HuH-7 (cell line): ENCODE measurements around the gene SLC38A11.
"Not testable (repeated sequence)": the region's sequence is repeated elsewhere in the genome, so short reads cannot be mapped to it uniquely, and the experiment has no call there.

Experiments used
- DNase-seq: peaks from one replicate; pipeline ENCODE4 v3.0.0; 2011; ENCODE audit warnings: low spot score

Gene SLC38A11, protein sequence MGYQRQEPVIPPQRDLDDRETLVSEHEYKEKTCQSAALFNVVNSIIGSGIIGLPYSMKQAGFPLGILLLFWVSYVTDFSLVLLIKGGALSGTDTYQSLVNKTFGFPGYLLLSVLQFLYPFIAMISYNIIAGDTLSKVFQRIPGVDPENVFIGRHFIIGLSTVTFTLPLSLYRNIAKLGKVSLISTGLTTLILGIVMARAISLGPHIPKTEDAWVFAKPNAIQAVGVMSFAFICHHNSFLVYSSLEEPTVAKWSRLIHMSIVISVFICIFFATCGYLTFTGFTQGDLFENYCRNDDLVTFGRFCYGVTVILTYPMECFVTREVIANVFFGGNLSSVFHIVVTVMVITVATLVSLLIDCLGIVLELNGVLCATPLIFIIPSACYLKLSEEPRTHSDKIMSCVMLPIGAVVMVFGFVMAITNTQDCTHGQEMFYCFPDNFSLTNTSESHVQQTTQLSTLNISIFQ

DNA sequence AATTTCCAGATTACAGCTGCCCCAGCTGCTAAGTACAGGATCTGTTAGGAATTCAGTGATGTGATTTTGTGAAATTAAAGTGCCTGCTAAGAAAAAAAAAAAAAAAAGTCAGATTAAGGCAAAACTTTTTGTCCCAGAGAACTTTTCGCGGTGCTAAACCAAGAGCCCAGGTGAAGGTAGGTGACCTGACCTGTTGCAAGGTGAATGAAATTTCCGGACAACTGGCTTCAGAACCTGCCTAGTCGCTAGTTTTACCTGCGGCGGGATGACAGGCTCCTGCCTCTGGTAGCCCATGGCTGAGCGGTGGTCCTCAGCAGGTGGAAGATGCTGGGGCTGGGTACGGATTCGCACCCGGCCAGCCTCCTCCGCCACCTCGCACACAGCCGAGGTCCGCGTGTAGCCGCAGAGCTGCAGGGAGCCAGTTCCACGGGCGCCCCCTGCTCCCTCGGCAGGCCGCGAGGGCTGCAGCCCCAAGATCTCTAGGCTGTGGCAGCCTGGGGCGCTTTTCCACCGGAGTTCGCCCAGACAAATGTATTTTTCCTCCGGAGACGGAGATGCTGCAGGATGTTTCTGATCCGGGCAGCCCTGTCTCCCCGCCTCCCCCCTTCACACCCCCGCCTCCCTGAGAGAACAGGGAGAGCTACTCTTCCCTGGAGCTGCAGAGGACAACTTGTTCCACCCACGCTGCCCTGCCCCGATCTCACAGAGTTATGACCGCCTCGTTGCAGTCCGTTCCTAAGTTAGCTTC is at the start of gene SLC38A11:
TSS of gene SLC38A11 (minus strand) at position 572 of the 748 bp plus-strand sequence. CDS start at position 294, 278 bp downstream.
- DNase-seq, result no peak

DNA sequence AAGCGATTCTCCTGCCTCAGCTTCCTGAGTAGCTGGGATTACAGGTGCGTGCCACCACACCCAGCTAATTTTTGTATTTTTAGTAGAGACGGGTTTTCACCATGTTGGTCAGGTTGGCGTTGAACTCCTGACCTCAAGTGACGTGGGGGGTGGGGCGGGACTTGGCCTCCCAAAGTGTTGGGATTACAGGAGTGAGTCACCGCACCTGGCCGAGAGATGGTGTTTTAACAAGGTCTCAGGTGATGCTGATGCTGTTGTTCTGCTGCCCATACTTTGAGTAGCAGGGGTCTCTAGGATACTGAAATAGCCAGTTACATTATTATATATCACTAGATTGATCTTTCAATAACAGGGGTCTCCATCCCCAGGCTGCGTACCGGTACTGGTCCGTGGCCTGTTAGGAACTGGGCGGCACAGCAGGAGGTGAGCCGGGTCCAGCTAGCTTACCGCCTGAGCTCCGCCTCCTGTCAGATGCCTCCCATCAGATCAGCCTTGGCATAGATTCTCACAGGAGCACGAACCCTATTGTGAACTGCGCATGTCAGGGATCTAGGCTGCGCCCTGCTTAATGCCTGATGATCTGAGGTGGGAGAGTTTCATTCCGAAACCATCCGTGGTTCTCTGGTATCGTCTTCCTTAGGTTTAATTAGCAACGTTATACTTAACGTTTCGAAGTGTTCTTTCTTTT is 48.3 kb upstream of the SLC38A11 start:
- DNase-seq, result no peak

DNA sequence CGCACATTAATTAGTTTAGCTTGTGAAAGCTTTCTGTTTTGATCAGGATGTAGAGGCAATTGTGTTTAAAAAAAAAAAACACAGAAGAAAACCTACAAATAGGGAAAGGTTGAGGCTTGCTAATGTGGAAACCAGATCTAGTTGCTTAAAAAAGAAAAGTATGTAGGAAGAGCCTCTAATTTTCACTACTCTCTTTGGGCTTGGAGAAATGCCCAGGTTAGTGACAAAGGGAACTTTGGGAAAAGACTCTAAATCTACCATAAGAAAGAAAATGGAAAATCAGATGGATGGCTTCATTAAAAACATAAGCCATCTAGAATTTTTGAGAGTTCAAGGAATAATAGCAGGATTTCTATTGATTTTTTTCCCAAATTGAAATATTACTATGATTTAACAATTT is 47.3 kb upstream of the SLC38A11 start:
- no peak for DNase-seq

DNA sequence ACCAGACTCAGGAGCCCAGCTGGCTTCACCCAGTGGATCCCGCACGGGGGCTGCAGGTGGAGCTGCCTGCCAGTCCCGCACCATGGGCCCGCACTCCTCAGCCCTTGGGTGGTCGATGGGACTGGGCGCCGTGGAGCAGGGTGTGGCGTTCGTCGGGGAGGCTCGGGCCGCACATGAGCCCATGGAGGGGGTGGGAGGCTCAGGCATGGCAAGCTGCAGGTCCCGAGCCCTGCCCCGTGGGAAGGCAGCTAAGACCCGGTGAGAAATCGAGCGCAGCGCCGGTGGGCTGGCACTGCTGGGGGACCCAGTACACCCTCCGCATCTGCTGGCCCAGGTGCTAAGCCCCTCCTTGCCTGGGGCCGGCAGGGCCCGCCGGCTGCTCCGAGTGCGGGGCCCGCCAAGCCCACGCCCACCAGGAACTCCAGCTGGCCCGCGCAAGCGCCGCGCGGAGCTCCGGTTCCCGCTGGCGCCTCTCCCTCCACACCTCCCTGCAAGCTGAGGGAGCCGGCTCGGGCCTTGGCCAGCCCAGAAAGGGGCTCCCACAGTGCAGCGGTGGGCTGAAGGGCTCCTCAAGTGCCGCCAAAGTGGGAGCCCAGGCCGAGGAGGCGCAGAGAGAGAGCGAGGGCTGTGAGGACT is 39.5 kb upstream of the SLC38A11 start:
- not testable (repeated sequence) for DNase-seq

DNA sequence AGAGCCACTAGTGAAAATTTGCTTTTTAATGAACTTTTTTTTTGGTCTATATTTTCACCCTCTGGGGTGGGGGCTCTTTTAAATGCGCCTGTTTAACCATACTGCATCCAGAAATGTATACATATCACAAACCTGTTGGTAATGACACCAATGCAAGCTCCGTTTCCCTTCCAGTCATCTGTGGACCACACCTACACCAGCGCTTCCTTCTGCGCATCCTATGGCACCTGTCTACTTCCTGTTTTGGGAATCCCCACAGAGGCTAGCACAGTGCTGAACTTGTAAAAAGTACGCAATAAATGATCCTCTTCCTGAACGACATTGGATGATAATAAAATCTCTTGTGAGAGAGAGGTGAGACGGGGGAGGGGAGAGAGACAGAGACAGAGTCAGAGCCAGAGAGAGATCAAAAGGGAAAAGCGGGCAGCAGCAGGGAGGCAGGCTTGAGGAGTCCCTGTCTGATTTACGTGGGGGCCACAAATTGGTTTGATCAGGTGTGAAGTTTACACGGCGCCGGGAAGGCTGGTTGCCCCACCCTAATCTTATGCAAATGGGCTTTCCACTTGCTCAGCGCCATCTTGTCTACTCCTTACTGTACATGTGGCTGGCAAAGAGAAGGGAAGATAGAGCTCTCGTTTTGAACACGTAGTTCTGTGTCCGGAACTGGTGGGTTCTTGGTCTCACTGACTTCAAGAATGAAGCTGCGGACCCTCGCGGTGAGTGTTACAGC is 38.1 kb upstream of the SLC38A11 start:
- DNase-seq, result no peak

DNA sequence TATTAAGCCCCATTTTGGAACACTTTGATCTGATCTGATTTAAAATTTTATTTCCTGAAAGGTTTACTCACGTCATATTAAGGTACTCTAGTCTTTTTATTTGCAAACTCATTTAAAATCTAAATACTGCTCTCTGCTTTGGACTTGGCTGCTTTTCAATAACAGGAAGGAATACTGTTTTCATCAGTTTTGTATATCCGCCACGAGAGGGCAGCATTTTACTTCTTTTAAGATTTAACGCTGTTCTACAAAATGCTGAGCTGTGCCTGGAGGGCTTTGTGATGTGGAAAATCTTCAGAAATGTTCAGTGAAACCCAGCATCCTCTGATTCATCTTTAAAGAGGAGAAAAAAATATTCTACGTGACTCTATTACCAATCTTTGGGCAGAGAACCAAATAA is 37.5 kb upstream of the SLC38A11 start:
- DNase-seq, result peak; percentile 37

DNA sequence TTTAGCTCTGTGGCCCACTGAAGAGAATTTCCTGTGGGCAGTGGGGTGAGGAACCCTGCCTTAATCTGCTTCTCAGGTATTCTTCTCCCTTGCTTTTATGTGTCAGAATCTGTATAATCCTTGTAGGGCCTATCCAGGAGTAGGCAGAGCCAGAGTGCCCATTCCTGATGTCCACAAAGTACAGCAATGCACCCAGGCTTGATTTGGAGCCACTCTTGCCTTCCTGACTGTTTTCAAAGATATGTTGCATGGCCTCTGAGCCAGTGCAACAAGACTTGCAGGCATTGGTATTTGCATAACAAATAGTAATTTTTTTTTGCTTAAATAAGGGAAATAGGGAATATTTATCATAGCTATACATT is 36.7 kb upstream of the SLC38A11 start:
- DNase-seq, result not testable (repeated sequence)

DNA sequence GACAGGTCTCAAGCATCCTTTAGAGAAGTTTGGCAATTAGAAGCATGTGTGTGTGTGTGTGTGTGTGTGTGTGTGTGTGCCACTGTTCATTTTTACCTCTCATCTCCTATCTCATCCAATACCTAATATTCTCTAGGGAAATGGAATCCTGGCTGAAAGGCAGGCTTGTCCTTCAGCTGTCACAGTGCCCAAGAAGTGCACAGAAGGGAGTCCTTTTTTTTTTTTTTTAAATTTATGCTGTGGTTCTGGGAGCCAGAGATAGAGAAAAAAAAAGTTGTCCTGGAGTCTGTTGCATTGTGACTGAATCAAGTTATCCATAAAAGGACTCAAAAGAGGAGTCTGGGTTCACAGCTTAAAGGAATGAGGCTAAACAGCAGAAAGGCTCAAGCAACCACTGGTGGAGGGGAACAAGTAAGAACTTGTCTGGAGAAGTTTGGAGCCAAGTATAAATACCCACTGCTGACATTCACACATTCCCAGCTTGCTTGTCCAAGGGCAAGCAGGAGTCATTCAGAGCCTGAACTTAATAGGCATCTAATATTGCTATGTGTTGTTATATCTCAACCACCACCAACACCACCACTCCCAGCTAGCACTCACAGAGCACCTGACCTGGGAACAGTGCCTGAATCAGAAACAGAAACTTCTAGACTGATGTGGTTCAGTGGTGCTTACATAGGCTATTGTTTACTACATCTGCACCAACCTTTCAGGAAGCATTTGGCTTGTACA is 36.2 kb upstream of the SLC38A11 start:
- DNase-seq, result not testable (repeated sequence)

DNA sequence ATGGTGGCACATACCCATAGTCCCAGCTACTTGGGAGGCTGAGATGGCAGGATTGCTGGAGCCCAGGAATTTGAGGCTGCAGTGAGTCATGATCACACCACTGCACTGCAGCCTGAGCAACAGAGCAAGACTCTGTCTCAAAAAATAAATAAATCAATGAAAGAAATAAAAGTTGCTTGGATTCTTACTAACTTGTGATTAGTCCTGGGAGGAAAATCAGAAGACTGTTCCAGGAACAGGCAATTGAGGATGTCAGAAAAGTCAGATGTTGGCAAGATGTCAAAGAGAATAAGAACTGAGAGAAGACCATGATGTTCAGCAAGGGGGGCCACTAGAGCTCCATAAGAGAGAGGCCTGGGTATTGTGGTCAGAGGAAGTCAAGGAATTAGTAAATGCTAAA is 35.6 kb upstream of the SLC38A11 start:
- DNase-seq, result not testable (repeated sequence)

DNA sequence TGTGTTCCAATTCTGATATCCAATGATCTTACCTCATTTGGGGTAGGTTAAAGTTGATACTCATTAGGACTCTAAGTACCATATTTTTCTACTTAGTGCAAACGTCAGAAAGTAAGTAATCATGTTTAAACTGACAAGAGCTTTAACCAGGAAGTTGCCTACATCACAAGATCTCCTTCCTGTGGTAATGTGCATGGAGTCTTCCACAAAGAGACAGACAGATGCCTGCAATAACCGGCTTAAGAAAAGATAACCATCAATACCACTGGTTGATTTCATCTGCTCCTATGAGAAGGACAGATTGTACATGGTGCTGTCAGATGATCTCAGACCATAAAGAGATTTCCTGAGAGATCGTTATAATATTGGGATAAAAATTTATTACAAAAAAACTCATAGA is 33.5 kb upstream of the SLC38A11 start:
- DNase-seq, result not testable (repeated sequence)

DNA sequence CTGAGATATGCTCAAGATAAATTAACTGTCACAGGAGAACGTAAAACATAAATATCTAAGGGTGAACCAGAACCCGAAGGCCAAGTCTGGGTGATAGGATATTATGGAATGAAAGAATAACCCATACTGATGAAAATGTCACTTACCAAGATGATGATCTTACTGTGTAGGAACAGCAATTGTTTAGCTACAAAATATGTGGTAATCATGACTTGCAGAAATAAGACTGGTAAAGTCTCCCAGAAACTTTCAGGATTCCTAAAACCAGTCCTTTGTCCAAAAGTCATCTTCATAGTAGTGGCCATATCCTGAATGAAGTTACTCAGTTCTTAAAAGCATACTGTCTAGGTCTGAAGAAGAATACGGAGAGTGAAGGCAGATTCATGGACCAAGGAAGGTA is 30.7 kb upstream of the SLC38A11 start:
- not testable (repeated sequence) for DNase-seq

DNA sequence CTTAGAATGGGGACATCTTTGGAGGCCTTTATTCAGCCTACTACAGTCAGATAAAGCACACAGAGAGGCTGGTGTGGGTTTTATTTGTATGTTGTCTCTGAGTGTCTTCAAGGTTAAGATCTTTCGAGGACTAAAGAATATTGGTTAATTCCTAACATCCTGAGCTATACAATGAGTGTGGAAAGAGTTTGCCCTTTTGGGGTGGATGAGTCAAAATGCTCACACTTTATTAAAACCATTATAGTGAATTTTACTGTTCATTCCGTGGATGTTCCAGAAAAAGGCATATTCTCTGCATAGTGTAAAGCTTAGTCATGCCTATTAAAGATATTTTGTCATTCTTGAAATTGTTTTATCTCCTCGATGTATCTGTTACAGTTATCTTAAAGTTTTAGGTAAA is 29.1 kb upstream of the SLC38A11 start:
- DNase-seq, result no peak

DNA sequence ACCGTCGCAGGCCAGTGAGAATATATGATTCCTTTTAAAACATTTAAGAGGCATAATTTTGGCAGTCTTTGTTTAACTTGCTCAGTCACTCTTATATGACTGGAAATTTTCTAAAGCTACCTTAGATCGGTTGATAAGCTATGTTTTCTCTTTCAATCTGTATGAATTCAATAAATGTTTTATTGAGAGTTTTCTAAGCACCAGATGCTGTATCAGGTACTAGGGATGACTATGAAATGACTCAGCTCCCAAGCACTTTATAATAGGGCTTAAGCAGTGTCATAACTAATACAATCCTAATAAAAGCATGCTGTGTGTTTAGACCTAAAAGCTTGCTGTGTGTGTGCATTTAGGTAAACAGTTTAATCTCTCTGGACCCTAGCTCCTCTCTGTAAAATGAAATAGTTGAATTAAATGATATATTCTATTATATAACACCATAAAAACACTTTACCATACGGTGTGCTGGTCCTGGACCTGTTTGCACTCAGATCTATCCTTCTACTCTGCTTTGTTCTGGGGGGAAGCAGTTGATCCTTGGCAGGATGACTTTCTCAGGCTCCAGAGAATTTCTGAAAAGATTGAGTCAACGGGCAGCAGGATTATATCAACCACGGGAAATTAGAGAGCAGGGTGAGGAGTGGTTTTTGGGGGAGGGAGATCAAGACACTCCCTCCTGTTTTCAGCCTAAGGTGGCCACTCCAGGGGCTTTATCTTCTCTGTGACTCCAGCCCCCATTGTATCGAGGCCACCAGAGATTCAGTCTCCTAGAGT is 26.1 kb upstream of the SLC38A11 start:
- DNase-seq, result no peak

DNA sequence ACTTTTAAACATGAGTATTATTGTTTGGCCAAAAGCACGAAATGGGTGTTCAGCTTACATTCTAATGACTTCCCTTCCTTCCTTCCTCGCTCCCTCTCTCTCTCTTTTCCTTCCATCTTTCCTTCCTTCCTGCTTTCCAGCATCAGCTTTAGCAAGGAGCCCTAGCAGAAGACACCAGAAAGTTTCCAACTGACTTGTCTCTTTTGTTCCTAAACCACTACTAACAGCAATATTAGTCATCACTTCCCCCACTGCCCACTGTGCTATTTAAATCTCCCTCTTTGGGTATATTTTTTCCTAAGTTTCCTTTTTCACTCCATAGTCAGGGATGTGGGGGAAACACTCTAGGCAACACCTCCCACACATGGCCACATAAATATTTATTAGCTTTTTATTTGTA is 25.4 kb upstream of the SLC38A11 start:
- not testable (repeated sequence) for DNase-seq

DNA sequence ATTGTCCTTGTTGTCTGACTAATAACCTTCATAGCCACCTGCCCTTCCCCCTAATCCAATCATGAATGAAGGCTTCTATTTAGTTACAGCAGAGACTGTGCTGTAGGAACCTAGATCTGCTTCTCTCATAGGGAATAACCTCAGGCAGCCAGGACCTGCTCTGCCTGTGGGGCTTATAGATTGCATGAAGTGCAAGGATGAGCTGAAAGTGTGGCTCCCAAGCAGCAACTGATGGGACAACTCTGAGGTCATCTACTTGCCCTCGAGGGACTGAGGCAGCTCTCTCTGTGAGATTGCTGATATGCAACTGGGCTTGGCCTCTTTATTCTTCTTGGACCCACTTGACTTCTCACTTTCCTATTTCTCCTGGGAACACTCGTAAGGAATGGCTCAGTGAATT is 23.8 kb upstream of the SLC38A11 start:
- no peak for DNase-seq

DNA sequence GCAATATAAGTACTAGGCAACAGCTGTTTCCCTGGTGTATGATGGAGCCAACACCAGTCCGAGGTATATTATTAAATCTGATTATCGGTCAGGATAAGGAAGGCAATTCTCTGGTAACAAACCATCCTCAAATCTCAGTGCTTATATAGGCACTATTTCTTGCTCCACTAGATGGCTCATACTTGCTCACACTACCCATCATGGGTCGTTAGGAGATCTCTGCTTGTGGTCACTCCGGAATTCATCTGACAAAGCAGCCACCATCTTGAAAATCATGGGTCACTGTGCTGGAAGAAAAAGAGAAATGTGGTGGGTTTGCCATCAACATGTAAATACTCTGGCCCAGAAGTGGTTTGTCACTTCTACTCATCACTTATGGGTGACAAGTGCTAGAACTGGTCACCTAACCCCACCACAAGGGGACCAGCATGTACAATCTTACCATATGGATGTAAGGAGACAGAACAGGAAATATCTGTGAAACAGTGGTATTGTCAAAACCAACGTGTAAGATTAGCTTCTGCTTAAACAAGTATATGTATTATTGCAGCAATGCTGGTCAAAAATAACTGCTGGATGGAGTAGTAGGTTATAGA is 21.6 kb upstream of the SLC38A11 start:
- not testable (repeated sequence) for DNase-seq

DNA sequence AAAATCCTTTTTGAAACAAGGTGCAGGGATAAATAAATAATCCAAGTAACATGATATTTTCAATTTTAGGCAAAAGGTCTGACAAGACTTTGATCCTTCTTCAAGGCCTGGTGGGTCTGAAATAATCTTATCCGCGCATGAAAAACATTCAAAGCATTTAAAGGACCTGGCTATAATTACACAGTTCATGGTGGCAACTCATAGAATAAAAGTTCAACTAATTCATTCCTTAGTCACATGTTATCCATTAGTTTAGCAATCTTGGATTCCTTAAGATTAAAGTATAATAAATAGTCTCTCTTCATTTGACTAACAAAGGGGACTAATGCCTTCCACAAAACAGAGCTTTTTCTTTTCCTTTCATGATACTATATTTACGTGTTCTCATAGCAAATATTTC is 21.0 kb upstream of the SLC38A11 start:
- DNase-seq, result no peak

DNA sequence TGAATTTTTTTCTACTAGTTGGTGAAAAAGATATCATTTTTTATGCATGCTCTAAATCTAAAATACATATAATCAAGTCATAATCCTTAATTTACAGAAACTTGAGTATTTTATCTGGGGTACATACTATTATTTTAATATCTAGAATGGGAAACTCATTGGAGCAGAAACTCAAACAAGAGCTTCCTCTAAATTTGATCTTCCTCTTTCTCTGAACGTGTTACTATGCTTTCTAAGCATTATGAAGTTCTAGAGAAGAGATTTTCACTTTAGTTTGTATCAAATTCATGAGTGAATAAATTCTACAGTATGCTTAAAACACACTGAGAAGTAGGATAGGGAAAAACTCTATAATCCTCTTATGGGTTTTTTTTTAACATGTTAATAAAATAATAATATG is 20.6 kb upstream of the SLC38A11 start:
- no peak for DNase-seq

DNA sequence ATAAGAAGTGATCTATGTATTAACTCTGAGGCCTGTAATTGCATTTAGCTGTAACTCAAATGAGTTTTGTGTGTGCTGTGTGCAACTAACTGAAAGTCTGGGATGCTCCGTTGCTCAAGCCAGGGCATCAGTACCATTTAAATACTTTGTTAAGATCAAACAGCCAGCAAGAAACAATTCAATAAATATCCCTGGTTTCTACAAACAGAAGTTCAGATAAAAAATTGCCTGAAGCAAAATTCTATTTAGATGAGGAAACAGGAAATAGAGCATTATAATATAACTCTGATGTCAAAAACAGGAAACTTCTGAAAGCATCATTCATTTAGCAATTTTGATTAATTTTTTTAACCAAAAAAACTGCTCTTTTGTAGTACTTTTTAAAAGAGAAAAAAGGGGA is 18.9 kb upstream of the SLC38A11 start:
- DNase-seq, result no peak

DNA sequence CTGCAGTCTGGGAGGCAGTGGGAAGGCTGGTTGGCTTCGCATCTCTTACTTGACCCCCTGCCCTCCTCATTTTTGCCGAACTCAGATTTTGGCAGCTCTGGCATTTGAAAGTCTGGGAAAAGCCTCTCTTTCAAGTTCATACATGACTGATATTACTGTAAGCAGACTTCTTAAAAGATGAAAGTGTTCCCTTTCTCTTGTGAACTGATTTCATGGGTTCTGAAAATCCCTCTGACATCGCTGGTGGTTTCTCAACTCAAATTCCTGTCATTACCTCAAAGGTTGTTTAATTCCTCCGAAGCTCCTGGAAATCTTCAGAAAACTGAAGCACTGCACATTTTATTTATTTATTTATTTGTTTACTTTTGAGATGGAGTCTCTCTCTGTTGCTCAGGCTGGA is 16.9 kb upstream of the SLC38A11 start:
- DNase-seq, result no peak
